ENCODE results near the gene CACNA1B. TPM values are rescaled to one million over a fixed set of nuclear protein-coding genes. Genes with fewer than 3 reads are reported as not detected.
"Not testable (repeated sequence)": the region's sequence is repeated elsewhere in the genome, so short reads cannot be mapped to it uniquely, and the experiment has no call there.

Gene CACNA1B
- total RNA-seq, 1 donor = under 0.01 TPM

GRCh38 chr9:138143491-138143890, 265.9 kb downstream of the CACNA1B start:
- DNase-seq (ENCODE audit: insufficient read length, low spot score, missing footprints); H3K4me3 ChIP-seq (ENCODE audit: insufficient read depth, low read length); H3K9me3 ChIP-seq (ENCODE audit: low read depth, low read length); H3K79me2 ChIP-seq (ENCODE audit: insufficient read depth, low read length); H3K36me3 ChIP-seq (ENCODE audit: insufficient read depth, low read length); H3K4me2 ChIP-seq (ENCODE audit: insufficient read depth, low read length); H3K27me3 ChIP-seq (ENCODE audit: insufficient read depth, low read length); H4K20me1 ChIP-seq (ENCODE audit: insufficient read depth, low read length); H3K4me1 ChIP-seq (ENCODE audit: insufficient read depth, low read length); H3K27ac ChIP-seq (ENCODE audit: low read depth, low read length); H2AFZ ChIP-seq (ENCODE audit: low read length): not testable (repeated sequence)

DNA sequence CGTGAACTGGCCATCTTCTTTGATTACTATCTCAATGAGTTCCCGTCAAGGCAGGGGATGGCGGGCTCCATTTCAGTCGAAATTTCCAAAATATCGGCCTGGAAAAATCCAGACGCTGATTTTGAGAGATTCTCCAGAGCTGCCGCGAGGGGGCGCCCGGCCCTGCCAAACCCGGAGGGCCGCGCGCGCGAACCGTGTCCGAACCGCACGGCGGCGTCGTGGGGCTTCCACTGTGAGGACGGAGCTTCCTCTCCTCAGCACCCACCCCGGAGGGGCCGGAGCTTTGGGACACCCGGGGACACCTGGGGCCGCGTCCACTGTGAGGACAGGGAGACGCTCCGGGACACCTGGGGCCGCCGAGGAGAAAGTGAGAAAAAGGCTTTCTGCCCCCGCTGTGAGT, 270.0 kb downstream of the CACNA1B start:
- TF ChIP-seq, protein P1, sequence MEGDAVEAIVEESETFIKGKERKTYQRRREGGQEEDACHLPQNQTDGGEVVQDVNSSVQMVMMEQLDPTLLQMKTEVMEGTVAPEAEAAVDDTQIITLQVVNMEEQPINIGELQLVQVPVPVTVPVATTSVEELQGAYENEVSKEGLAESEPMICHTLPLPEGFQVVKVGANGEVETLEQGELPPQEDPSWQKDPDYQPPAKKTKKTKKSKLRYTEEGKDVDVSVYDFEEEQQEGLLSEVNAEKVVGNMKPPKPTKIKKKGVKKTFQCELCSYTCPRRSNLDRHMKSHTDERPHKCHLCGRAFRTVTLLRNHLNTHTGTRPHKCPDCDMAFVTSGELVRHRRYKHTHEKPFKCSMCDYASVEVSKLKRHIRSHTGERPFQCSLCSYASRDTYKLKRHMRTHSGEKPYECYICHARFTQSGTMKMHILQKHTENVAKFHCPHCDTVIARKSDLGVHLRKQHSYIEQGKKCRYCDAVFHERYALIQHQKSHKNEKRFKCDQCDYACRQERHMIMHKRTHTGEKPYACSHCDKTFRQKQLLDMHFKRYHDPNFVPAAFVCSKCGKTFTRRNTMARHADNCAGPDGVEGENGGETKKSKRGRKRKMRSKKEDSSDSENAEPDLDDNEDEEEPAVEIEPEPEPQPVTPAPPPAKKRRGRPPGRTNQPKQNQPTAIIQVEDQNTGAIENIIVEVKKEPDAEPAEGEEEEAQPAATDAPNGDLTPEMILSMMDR (IDR thresholded peaks at IDR 0.05; ENCODE audit: extremely low read depth, low read depth, low read length) = peak; percentile 16
- not testable (repeated sequence) for H3K36me3 ChIP-seq (ENCODE audit: insufficient read depth, low read length)

DNA sequence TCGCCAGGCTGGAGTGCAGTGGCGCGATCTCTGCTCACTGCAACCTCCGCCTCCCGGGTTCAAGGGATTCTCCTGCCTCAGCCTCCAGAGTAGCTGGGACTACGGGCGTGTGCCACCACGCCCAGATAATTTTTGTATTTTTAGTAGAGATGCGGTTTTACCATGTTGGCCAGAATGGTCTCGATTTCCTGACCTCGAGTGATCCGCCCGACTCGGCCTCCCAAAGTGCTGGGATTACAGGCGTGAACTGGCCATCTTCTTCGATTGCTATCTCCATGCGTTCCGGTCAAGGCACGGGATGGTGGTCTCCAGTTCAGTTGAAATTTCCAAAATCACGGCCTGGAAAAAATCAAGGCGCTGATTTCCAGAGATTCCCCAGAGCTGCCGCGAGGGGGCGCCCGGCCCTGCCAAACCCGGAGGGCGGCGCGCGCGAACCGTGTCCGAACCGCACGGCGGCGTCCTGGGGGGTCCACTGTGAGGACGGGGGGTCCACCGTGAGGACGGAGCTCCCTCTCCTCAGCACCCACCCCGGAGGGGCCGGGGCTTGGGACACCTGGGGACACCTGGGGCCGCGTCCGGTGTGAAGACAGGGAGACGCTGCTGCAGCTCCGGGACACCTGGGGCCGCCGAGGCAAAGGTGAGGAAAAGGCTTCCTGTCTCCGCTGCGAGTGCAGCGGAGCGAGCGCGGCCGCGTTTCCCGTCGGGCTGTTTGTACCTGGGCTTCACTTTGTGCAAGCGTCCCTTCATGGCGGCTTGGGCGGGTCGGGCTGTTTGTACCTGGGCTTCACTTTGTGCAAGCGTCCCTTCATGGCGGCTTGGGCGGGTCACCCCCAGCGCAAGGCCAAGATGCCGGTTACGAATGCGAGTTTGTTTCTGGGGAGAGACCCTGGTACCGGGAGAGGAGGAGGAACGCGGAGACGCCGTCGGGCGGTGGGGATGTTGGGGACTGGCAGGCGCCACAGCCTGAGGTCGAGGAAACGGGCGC, 272.4 kb downstream of the CACNA1B start:
- TF ChIP-seq, protein P1 (IDR thresholded peaks at IDR 0.05; ENCODE audit: extremely low read depth, low read depth, low read length) = peak; percentile 33
- H3K36me3 ChIP-seq (ENCODE audit: insufficient read depth, low read length) = not testable (repeated sequence)

More for the DNA sequence above, 270.0 kb downstream of the CACNA1B start:
- not testable (repeated sequence) for H3K4me3 ChIP-seq (ENCODE audit: insufficient read depth, low read length); H3K27ac ChIP-seq (ENCODE audit: low read depth, low read length); DNase-seq (ENCODE audit: insufficient read length, low spot score, missing footprints); H3K4me1 ChIP-seq (ENCODE audit: insufficient read depth, low read length); H3K79me2 ChIP-seq (ENCODE audit: insufficient read depth, low read length); H2AFZ ChIP-seq (ENCODE audit: low read length); H3K27me3 ChIP-seq (ENCODE audit: insufficient read depth, low read length); H3K9me3 ChIP-seq (ENCODE audit: low read depth, low read length); H3K4me2 ChIP-seq (ENCODE audit: insufficient read depth, low read length); H4K20me1 ChIP-seq (ENCODE audit: insufficient read depth, low read length)

DNA sequence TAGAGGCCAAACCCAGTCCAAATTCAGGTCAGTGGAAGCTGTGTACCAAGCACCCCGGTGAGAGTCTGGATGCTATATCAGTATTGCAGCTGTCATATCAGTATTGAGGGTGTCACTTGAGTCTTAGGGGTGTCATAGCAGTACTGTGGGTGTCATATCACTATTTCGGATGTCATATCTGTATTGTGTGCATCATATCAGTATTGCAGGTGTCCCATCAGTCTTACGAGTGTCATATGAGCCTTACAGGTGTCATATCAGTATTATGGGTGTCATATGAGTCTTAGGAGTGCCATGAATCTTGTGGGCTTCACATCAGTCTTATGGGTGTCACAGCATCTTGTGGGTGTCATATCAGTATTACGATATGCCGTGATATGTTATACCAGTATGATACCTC, 278.2 kb downstream of the CACNA1B start:
- not testable (repeated sequence) for H3K4me3 ChIP-seq (ENCODE audit: insufficient read depth, low read length); H3K79me2 ChIP-seq (ENCODE audit: insufficient read depth, low read length); H2AFZ ChIP-seq (ENCODE audit: low read length); H3K36me3 ChIP-seq (ENCODE audit: insufficient read depth, low read length); DNase-seq (ENCODE audit: insufficient read length, low spot score, missing footprints); H3K4me1 ChIP-seq (ENCODE audit: insufficient read depth, low read length); H3K9me3 ChIP-seq (ENCODE audit: low read depth, low read length); H3K27ac ChIP-seq (ENCODE audit: low read depth, low read length); H3K27me3 ChIP-seq (ENCODE audit: insufficient read depth, low read length); H3K4me2 ChIP-seq (ENCODE audit: insufficient read depth, low read length); H4K20me1 ChIP-seq (ENCODE audit: insufficient read depth, low read length)

More for the DNA sequence above, 272.4 kb downstream of the CACNA1B start:
- H3K27ac ChIP-seq (ENCODE audit: low read depth, low read length); H2AFZ ChIP-seq (ENCODE audit: low read length); H3K9me3 ChIP-seq (ENCODE audit: low read depth, low read length); H3K79me2 ChIP-seq (ENCODE audit: insufficient read depth, low read length); DNase-seq (ENCODE audit: insufficient read length, low spot score, missing footprints); H3K27me3 ChIP-seq (ENCODE audit: insufficient read depth, low read length); H3K4me1 ChIP-seq (ENCODE audit: insufficient read depth, low read length); H4K20me1 ChIP-seq (ENCODE audit: insufficient read depth, low read length): not testable (repeated sequence)
- H3K4me3 ChIP-seq (ENCODE audit: insufficient read depth, low read length) = peak overlapping the region; percentile 58
- H3K4me2 ChIP-seq (ENCODE audit: insufficient read depth, low read length) = peak overlapping the region; percentile 55

DNA sequence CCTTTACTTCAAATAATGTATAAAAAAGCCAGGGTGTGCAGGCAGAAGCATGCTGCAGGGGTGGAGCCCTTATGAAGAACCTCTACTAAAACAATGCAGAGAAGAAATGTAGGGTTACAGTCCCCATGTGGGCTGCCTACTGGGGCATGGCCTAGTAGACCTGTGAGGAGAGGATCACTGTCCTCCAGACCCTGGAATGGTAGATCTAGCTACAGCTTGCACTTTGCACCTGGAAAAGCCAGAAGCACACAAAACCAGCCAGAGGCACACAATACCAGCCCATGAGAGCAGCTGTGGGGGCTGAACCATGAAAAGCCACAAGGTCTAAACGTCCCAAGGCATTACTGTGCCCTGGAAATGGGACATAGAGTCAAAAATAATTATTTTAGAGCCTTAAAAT, 289.2 kb downstream of the CACNA1B start:
- not testable (repeated sequence) for H3K9me3 ChIP-seq (ENCODE audit: low read depth, low read length); H3K36me3 ChIP-seq (ENCODE audit: insufficient read depth, low read length); H3K79me2 ChIP-seq (ENCODE audit: insufficient read depth, low read length); H3K27me3 ChIP-seq (ENCODE audit: insufficient read depth, low read length); H3K4me2 ChIP-seq (ENCODE audit: insufficient read depth, low read length); H4K20me1 ChIP-seq (ENCODE audit: insufficient read depth, low read length); DNase-seq (ENCODE audit: insufficient read length, low spot score, missing footprints); H3K4me1 ChIP-seq (ENCODE audit: insufficient read depth, low read length); H3K27ac ChIP-seq (ENCODE audit: low read depth, low read length); H2AFZ ChIP-seq (ENCODE audit: low read length); H3K4me3 ChIP-seq (ENCODE audit: insufficient read depth, low read length)

Small RNAs within 50 kb of the gene (small RNA-seq; reads per million reads assigned to genes)
- not detected for gene AL591424.2
- not detected for gene MIR602
